HepG2 (cell line): ENCODE data around the gene ANKRD11. TPM values are rescaled to one million over a fixed set of nuclear protein-coding genes. Genes with fewer than 3 reads are reported as not detected.

Experiments
- DNMT1 ChIP-seq: sonication (generic); formaldehyde crosslinking; IDR thresholded peaks from 2 replicates; pipeline ENCODE4 v1.5.1; 2020; ENCODE audit warnings: mild to moderate bottlenecking, missing genetic modification reagents
- DR1 ChIP-seq: sonication (generic); formaldehyde crosslinking; IDR thresholded peaks from 2 replicates; pipeline ENCODE4 v1.8.0; 2021; ENCODE audit warnings: mild to moderate bottlenecking, missing genetic modification reagents, inconsistent platforms
- EP300 ChIP-seq, 3 experiments: sonication (generic) in 1 of 3; formaldehyde crosslinking in 1 of 3; IDR thresholded peaks; 2 replicates each; pipeline versions ENCODE4 v1.5.1 to v1.6.1; 2011 to 2020; ENCODE audit warnings: low read depth in 2 of 3, low read length in 2 of 3, borderline replicate concordance in 1 of 3, improper control_type of control experiment in 1 of 3, mild to moderate bottlenecking in 1 of 3, missing genetic modification reagents in 1 of 3, moderate library complexity in 1 of 3
- GATAD1 ChIP-seq: IDR thresholded peaks from 2 replicates; pipeline ENCODE4 v1.6.1; 2016; ENCODE audit warnings: missing genetic modification reagents, missing compliant biosample characterization
- HMG20A ChIP-seq: IDR thresholded peaks from 2 replicates; pipeline ENCODE4 v1.6.1; 2016; ENCODE audit warnings: borderline replicate concordance
- HOMEZ ChIP-seq: IDR thresholded peaks from 2 replicates; pipeline ENCODE4 v1.6.1; 2016; ENCODE audit warnings: low read depth
- JARID2 ChIP-seq: sonication (generic); formaldehyde crosslinking; IDR thresholded peaks from 2 replicates; pipeline ENCODE4 v1.8.1; 2023; ENCODE audit warnings: missing genetic modification reagents, inconsistent platforms; ENCODE audit not compliant: insufficient replicate concordance
- KLF12 ChIP-seq: sonication (generic); formaldehyde crosslinking; IDR thresholded peaks from 2 replicates; pipeline ENCODE4 v1.4.0; 2020; ENCODE audit warnings: missing genetic modification reagents, borderline replicate concordance
- RAD51 ChIP-seq: fragments of 450-650 bp; IDR thresholded peaks from 2 replicates; pipeline ENCODE4 v1.6.1; 2016; ENCODE audit warnings: borderline replicate concordance
- RARG ChIP-seq: sonication (generic); formaldehyde crosslinking; IDR thresholded peaks from 2 replicates; pipeline ENCODE4 v1.4.0; 2020; ENCODE audit warnings: low read depth, mild to moderate bottlenecking, missing genetic modification reagents
- RBFOX2 ChIP-seq: fragments of 200-400 bp; formaldehyde crosslinking; IDR thresholded peaks from 2 replicates; pipeline ENCODE4 v1.6.1; 2017; ENCODE audit warnings: low read depth, mild to moderate bottlenecking, low read length
- REL ChIP-seq: sonication (generic); formaldehyde crosslinking; conservative IDR thresholded peaks from 2 replicates; pipeline ENCODE4 v1.8.0; 2022; ENCODE audit warnings: mild to moderate bottlenecking, missing genetic modification reagents, moderate library complexity
- SIN3B ChIP-seq: fragments of 150-350 bp; IDR thresholded peaks from 2 replicates; pipeline ENCODE4 v1.6.1; 2014; ENCODE audit warnings: low read length
- SRSF1 ChIP-seq: fragments of 200-400 bp; formaldehyde crosslinking; optimal IDR thresholded peaks from 2 replicates; pipeline ENCODE3; 2017; ENCODE audit warnings: mild to moderate bottlenecking, low read depth, low read length, moderate library complexity
- SUZ12 ChIP-seq: fragments of 150-350 bp; IDR thresholded peaks from 2 replicates; pipeline ENCODE4 v1.6.1; 2014; ENCODE audit warnings: low read depth, low read length
- TEAD3 ChIP-seq: optimal IDR thresholded peaks from 2 replicates; pipeline ENCODE3; 2016; ENCODE audit warnings: borderline replicate concordance
- YEATS4 ChIP-seq: sonication (generic); formaldehyde crosslinking; IDR thresholded peaks from 2 replicates; pipeline ENCODE4 v1.4.0; 2020; ENCODE audit warnings: missing genetic modification reagents, borderline replicate concordance
- ZBTB43 ChIP-seq: sonication (generic); formaldehyde crosslinking; conservative IDR thresholded peaks from 2 replicates; pipeline ENCODE4 v1.4.0; 2020; ENCODE audit warnings: missing genetic modification reagents
- ZFP90 ChIP-seq: sonication (generic); formaldehyde crosslinking; IDR thresholded peaks from 2 replicates; pipeline ENCODE4 v1.8.0; 2022; ENCODE audit warnings: missing genetic modification reagents, mild to moderate bottlenecking, inconsistent platforms, borderline replicate concordance
- ZFY ChIP-seq: sonication (generic); formaldehyde crosslinking; IDR thresholded peaks from 2 replicates; pipeline ENCODE4 v1.4.0; 2020; ENCODE audit warnings: missing genetic modification reagents
- ZMYM4 ChIP-seq: sonication (generic); formaldehyde crosslinking; IDR thresholded peaks from 2 replicates; pipeline ENCODE4 v1.8.1; 2023; ENCODE audit warnings: mild to moderate bottlenecking, missing genetic modification reagents
- ZNF30 ChIP-seq: sonication (generic); formaldehyde crosslinking; IDR thresholded peaks from 2 replicates; pipeline ENCODE4 v1.5.0; 2020; ENCODE audit warnings: mild to moderate bottlenecking, missing genetic modification reagents
- ZNF503 ChIP-seq: sonication (generic); formaldehyde crosslinking; IDR thresholded peaks from 2 replicates; pipeline ENCODE4 v1.4.0; 2020; ENCODE audit warnings: missing genetic modification reagents
- polyA plus RNA-seq, 8 experiments: library from polyadenylated mRNA; depleted of rRNA in 3 of 8; stranded (reverse) in 7 of 8; unstranded in 1 of 8; fragments of >200 nt; fragmentation: Illumina TruSeq in 4 of 8; extraction: Trizol in 4 of 8; gene quantifications; 2 replicates each; pipeline versions ENCODE4 v1.2.1 to v1.2.3, GENCODE V29; 2011 to 2016; ENCODE audit warnings: low read depth in 4 of 8, missing spikeins in 1 of 8, mixed read lengths in 1 of 8; ENCODE audit not compliant: insufficient read depth in 1 of 8
- total RNA-seq, 5 experiments: library from RNA; depleted of rRNA; stranded (reverse); fragments of >200 nt; fragmentation: Illumina TruSeq; extraction: Trizol; gene quantifications; 2 replicates each; pipeline ENCODE4 v1.2.3, GENCODE V29; 2016; ENCODE audit warnings: low read depth in 1 of 5

The ANKRD11 gene
- total and polyA plus RNA-seq, 2 of the 13 experiments (the other 11 are each of a cell fraction or from before 2014, with no cell fraction given), result 21.4 to 38.4 TPM

- TF ChIP-seq KLF12 (CRISPR knock-in tag) (0 out of 2 replicates have a peak, but pooled peaks have one; percentile 16), EP300 (IDR thresholded peaks at IDR 0.05; ENCODE audit: low read depth in 2 of 2, low read length in 2 of 2) (no peak), EP300 (CRISPR knock-in tag; IDR thresholded peaks at IDR 0.05; ENCODE audit: borderline replicate concordance) (no peak), JARID2 (no peak), SUZ12 (no peak), RBFOX2 (peak; percentile 94), SRSF1 (no peak), RARG (CRISPR knock-in tag) (no peak; the same call in 1 of the 2 replicates), ZFP90 (CRISPR knock-in tag) (peak; percentile 61; the same call in 1 of the 2 replicates), ZFY (CRISPR knock-in tag) (peak; percentile 93), ZNF503 (CRISPR knock-in tag) (peak; percentile 39; the same call in 1 of the 2 replicates), DNMT1 (CRISPR knock-in tag) (0 out of 2 replicates have a peak, but pooled peaks have one; percentile 36), TEAD3 (peak; percentile 72), HOMEZ (CRISPR knock-in tag) (0 out of 2 replicates have a peak, but pooled peaks have one; percentile 33), SIN3B (no peak; the same call in 1 of the 2 replicates), DR1 (peak; percentile 88), ZNF30 (CRISPR knock-in tag) (no peak), ZMYM4 (CRISPR knock-in tag) (peak; percentile 68), YEATS4 (peak; percentile 86; the same call in 1 of the 2 replicates), GATAD1 (CRISPR knock-in tag) (peak; percentile 95), ZBTB43 (CRISPR knock-in tag) (no peak), REL (no peak), HMG20A (CRISPR knock-in tag) (no peak), RAD51 (no peak)
These were observed at the start of gene ANKRD11 (continued) for GRCh38 chr16:89490439-89491237.
